ENCODE data around the gene ULBP3.
"Not testable (repeated sequence)": the region's sequence is repeated elsewhere in the genome, so short reads cannot be mapped to it uniquely, and the experiment has no call there.

ULBP3 gene

GRCh38 chr6:150026976-150027805, 41.7 kb downstream of the ULBP3 start:
- FAIRE-seq, result no peak
- no peak for DNase-seq (ENCODE audit: insufficient read length, low spot score)
- TF ChIP-seq CTCF (IDR thresholded peaks at IDR 0.05; ENCODE audit: insufficient read depth, missing control alignments), result no peak

GRCh38 chr6:150025201-150025917, 43.6 kb downstream of the ULBP3 start, which contains the start of gene RAET1L:
Gene RAET1L (minus strand): TSS chr6:150025532. CDS start chr6:150025471, 61 bp downstream.
- DNase-seq (ENCODE audit: insufficient read length, low spot score), result no peak
- no peak for FAIRE-seq
- no peak for TF ChIP-seq CTCF (IDR thresholded peaks at IDR 0.05; ENCODE audit: insufficient read depth, missing control alignments)

GRCh38 chr6:150024646-150025155, 44.2 kb downstream of the ULBP3 start:
- no peak for TF ChIP-seq CTCF (IDR thresholded peaks at IDR 0.05; ENCODE audit: insufficient read depth, missing control alignments)
- FAIRE-seq, result no peak
- DNase-seq (ENCODE audit: insufficient read length, low spot score), result no peak

- not testable (repeated sequence) for DNase-seq (ENCODE audit: insufficient read length, low spot score); FAIRE-seq
Observed at GRCh38 chr6:150024021-150024420, 44.9 kb downstream of the ULBP3 start.

- not testable (repeated sequence) for DNase-seq (ENCODE audit: insufficient read length, low spot score); FAIRE-seq
Observed at GRCh38 chr6:150021870-150022269, 47.1 kb downstream of the ULBP3 start.

- no peak for TF ChIP-seq CTCF (IDR thresholded peaks at IDR 0.05; ENCODE audit: insufficient read depth, missing control alignments)
- no peak for DNase-seq (ENCODE audit: insufficient read length, low spot score)
- FAIRE-seq, result no peak
Observed at GRCh38 chr6:150018846-150019580, 49.9 kb downstream of the ULBP3 start.

GRCh38 chr6:150017186-150017521, 51.8 kb downstream of the ULBP3 start:
- not testable (repeated sequence) for DNase-seq (ENCODE audit: insufficient read length, low spot score); FAIRE-seq

- no peak for FAIRE-seq
- peak; percentile 65 for TF ChIP-seq CTCF (IDR thresholded peaks at IDR 0.05; ENCODE audit: insufficient read depth, missing control alignments)
- DNase-seq (ENCODE audit: insufficient read length, low spot score), result peak; percentile 46
Observed at GRCh38 chr6:150016324-150017185, 52.4 kb downstream of the ULBP3 start.

- not testable (repeated sequence) for FAIRE-seq; DNase-seq (ENCODE audit: insufficient read length, low spot score)
Observed at GRCh38 chr6:150015281-150016001, 53.5 kb downstream of the ULBP3 start.

- FAIRE-seq; DNase-seq (ENCODE audit: insufficient read length, low spot score): not testable (repeated sequence)
Observed at GRCh38 chr6:150014623-150015280, 54.2 kb downstream of the ULBP3 start.

Data from D721Med (cell line).